Measurements from ENCODE around the gene TNS1.

The TNS1 gene

DNA sequence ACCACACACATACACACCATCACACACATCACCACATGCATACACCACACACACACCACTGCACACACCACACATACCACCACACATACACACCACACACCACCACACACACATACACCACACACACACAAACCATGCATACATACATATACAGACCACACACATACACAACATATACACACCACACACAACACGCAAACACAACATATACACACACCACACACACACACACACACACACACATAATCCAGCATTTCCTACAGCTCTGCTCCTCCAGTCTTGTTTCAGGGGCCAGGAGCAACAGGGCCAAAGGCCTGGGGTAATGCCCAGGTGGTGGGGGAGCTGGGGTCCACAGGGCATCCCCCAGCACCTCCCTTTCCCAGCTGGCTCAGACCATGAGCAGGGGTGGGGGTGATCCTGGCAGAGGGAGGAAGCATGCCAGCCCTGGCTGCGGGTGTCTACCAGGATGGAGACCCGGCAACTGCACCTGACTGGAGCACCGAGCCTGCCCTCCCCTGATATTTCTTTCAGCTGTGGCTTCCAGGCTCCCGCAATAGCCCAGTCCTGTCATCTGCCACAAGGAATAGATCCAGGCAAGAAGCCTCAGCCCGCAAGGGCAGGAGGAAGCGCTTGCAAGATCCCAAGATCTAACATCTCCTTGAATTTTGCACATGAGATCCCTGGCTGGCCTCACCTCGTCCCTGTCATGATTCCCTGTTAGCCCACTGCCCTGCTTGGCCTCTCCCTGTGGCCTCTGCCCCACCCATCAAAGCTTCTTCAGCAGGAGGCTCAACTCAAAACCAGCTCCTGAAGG is 196.9 kb downstream of the TNS1 start:
- TF ChIP-seq, protein P1, sequence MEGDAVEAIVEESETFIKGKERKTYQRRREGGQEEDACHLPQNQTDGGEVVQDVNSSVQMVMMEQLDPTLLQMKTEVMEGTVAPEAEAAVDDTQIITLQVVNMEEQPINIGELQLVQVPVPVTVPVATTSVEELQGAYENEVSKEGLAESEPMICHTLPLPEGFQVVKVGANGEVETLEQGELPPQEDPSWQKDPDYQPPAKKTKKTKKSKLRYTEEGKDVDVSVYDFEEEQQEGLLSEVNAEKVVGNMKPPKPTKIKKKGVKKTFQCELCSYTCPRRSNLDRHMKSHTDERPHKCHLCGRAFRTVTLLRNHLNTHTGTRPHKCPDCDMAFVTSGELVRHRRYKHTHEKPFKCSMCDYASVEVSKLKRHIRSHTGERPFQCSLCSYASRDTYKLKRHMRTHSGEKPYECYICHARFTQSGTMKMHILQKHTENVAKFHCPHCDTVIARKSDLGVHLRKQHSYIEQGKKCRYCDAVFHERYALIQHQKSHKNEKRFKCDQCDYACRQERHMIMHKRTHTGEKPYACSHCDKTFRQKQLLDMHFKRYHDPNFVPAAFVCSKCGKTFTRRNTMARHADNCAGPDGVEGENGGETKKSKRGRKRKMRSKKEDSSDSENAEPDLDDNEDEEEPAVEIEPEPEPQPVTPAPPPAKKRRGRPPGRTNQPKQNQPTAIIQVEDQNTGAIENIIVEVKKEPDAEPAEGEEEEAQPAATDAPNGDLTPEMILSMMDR (IDR thresholded peaks at IDR 0.05; ENCODE audit: insufficient read depth, low read depth, low read length, missing control alignments): no peak
- no peak for DNase-seq (ENCODE audit: low read depth)
- H3K4me3 ChIP-seq (ENCODE audit: low read length): no peak overlapping the region

DNA sequence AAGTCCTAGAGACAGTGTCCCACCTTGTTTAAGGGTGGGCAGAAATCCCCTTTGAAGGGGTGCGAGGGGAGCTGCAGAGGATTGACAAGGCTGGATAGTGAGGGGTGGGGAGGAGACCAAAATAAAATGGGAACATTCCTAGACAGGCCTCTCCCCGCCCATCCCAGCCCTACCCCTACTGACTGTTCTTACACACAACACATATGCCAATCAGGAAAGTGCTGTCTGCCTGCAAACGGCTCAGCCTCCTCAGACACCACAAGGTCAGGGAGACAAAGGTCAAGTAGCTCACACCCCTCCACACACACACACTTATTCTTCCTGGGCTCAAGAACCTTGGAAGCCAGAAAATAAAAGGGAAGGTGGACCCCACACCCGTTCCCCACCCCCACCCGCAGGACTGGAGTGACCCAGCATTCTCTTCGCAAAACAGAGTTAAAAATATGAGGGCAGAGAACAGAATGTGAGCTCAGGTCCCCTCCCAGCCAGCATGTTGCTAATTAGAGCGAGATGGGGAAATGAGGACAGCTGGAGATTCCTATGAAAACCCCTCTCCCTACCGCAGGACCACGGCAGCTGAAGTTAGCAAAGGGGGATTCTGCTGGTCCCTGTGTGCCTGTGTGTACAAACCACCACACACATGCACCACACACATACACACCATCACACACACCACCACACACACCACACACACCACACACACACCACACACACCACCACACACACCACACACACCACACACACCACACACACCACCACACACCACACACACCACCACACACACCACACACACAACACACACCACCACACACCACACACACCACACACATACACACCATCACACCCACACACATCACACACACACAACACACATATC is 197.8 kb downstream of the TNS1 start:
- TF ChIP-seq, protein P1 (IDR thresholded peaks at IDR 0.05; ENCODE audit: insufficient read depth, low read depth, low read length, missing control alignments): no peak
- DNase-seq (ENCODE audit: low read depth): peak; percentile 13
- no peak overlapping the region for H3K4me3 ChIP-seq (ENCODE audit: low read length)

DNA sequence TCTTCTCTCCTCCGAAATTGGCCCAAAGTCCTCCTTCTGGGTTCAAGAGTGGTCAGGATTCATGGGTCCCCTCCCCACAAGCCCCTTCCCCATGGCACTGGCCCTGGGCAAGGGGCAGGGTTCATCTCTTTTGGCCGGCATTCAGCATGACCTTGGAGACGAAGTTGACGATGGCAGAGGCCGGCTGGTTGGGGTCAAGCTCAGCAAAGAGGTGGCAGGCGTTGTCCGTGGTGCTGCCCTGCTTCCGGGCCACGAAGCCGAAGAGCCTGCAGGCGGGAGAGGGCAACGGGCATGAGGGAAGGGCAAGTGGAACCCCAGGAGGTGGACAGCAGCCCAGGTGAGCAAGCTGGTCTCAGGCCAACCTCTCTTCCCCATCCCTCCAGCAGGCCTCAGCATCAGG is 198.5 kb downstream of the TNS1 start:
- no peak overlapping the region for H3K4me3 ChIP-seq (ENCODE audit: low read length)
- no peak for DNase-seq (ENCODE audit: low read depth)
- TF ChIP-seq, protein P1 (IDR thresholded peaks at IDR 0.05; ENCODE audit: insufficient read depth, low read depth, low read length, missing control alignments): no peak

DNA sequence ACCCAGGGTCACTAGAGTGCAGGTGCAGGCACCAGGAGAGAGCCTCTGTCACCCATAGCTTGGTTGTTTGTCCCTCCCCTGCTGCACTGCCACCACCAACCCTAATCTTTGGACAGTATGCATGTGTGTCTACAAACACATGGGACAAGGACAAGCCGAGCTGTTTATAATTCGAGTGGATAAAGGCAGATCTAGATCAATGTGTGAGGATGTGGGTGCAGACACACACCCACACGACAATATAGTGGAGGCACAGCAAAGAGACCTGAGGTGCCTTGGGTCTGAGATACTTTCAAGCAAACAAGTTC is 199.2 kb downstream of the TNS1 start:
- TF ChIP-seq, protein P1 (IDR thresholded peaks at IDR 0.05; ENCODE audit: insufficient read depth, low read depth, low read length, missing control alignments): no peak
- no peak for DNase-seq (ENCODE audit: low read depth)
- no peak overlapping the region for H3K4me3 ChIP-seq (ENCODE audit: low read length)

DNA sequence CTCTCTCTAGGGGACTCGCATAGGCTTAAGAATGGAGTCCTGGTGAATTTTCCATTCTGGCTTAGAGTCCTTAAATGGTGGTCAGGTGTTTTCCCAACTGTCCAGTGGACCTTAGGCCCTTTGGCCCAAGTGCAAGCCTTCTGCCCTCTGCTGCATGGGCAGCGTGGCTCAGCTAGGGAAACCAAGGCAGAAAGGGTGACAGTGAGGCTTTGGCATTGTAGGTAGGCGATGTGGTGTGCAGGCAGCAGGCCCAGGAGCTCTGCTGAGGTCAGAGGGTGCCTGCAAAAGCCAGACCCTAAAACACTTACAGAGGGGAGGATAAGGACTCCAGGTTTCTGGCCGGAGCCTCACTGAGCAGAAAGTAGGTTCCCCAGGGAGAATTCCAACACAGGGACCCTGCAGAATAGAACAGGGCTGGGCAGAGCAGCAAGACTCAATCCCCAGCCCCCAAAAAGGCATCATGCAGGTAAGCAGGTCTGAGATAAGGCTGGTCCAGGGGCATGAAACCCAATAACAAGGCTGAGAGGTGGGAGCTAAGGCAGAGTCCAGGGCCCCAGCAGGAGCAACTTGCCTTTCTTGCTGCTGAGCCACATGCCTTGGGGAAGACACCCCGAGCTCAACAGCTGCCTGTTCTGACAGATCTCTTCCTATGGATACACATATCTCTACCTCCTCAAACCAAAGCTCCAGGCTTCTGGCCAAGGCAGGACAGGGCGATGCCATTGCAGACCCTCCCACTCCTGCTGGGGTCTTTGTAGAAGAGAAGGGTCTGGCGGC is 199.7 kb downstream of the TNS1 start:
- TF ChIP-seq, protein P1 (IDR thresholded peaks at IDR 0.05; ENCODE audit: insufficient read depth, low read depth, low read length, missing control alignments): no peak
- no peak for DNase-seq (ENCODE audit: low read depth)
- no peak overlapping the region for H3K4me3 ChIP-seq (ENCODE audit: low read length)

DNA sequence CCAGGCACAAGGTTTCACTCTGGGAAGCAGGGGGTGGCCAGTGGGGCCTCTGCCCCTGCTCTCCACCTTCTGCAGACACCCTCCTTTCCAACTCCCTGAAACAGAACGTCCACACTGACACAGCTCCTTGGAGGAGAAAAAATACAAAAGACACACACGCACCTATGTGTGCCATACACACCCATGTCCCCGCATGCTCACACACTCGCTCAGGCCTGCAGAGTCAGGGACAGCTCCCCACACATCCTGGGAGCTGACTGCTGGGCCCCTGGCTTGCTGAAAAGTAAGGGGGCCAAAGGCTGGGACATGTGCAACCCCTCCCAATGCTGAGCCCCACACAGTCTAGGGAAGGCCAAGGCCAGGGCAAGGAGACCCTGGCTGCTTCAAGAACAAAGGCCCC is 200.5 kb downstream of the TNS1 start:
- no peak overlapping the region for H3K4me3 ChIP-seq (ENCODE audit: low read length)
- DNase-seq (ENCODE audit: low read depth): no peak
- TF ChIP-seq, protein P1 (IDR thresholded peaks at IDR 0.05; ENCODE audit: insufficient read depth, low read depth, low read length, missing control alignments): no peak

Data from epithelial cell of esophagus (primary cell).